Measurements from ENCODE around the gene CCT2. TPM values are rescaled to one million over a fixed set of nuclear protein-coding genes. Genes with fewer than 3 reads are reported as not detected.

Gene CCT2
- polyA plus RNA-seq, 1 donor from 2014 or later, result 458 TPM

DNA sequence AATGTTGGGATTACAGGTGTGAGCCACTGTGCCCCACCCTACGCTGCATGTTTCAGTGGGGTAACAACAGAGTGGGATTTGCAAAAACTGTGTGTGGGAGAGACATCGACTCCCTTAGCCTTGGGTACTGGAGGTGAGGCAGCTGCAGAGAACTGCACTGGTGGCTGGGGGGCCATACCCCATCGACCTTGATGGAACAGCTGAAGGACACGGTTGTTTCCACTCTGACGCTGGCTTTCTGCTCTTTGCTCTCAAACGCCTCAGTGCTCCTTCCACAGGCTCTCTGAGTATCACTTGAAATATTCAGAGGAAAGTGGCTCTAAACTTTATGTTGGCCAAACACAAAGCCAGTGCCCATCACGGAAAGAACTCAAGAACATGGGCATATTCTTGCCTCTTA, 56.3 kb downstream of the CCT2 start:
- no peaks in the 10 kb centered on the region for H3K9me2 ChIP-seq (ENCODE audit: insufficient read depth, low read length)
- no peaks in the 10 kb centered on the region for H3K27me3 ChIP-seq (ENCODE audit: insufficient read depth, low read depth, low read length)
- H3K4me3 ChIP-seq (ENCODE audit: low read length), result no peak overlapping the region
- no peaks in the 10 kb centered on the region for H3K9me3 ChIP-seq (ENCODE audit: low read length)
- no peaks in the 10 kb centered on the region for H3K79me2 ChIP-seq (replicated peaks; ENCODE audit: insufficient read depth, low read length)
- no peaks in the 10 kb centered on the region for H4K20me1 ChIP-seq (ENCODE audit: insufficient read depth)
- no peak overlapping the region for H3K27ac ChIP-seq (ENCODE audit: low read length)
- H3K36me3 ChIP-seq (ENCODE audit: insufficient read depth, low read length), result no peaks in the 10 kb centered on the region
- no peak overlapping the region for H3K9ac ChIP-seq (ENCODE audit: low read length)
- H3K4me2 ChIP-seq (ENCODE audit: low read length), result no peak overlapping the region
- no peak overlapping the region for H2AFZ ChIP-seq (ENCODE audit: low read depth, low read length)
- H3F3A ChIP-seq (ENCODE audit: insufficient read depth, low read length, poor library complexity, severe bottlenecking), result no peaks in the 10 kb centered on the region
- no peak for TF ChIP-seq MXI1 (conservative IDR thresholded peaks at IDR 0.05; ENCODE audit: poor library complexity, severe bottlenecking)

- no peaks in the 10 kb centered on the region for H3K36me3 ChIP-seq (ENCODE audit: insufficient read depth, low read length)
- no peak overlapping the region for H3K4me3 ChIP-seq (ENCODE audit: low read length)
- no peaks in the 10 kb centered on the region for H3F3A ChIP-seq (ENCODE audit: insufficient read depth, low read length, poor library complexity, severe bottlenecking)
- no peaks in the 10 kb centered on the region for H3K9me2 ChIP-seq (ENCODE audit: insufficient read depth, low read length)
- no peaks in the 10 kb centered on the region for H3K79me2 ChIP-seq (replicated peaks; ENCODE audit: insufficient read depth, low read length)
- H2AFZ ChIP-seq (ENCODE audit: low read depth, low read length), result no peak overlapping the region
- no peaks in the 10 kb centered on the region for H3K27me3 ChIP-seq (ENCODE audit: insufficient read depth, low read depth, low read length)
- TF ChIP-seq REST (IDR thresholded peaks at IDR 0.05; ENCODE audit: borderline replicate concordance) (no peak), POLR2AphosphoS5 (IDR thresholded peaks at IDR 0.05) (no peak)
- H3K4me2 ChIP-seq (ENCODE audit: low read length), result no peak overlapping the region
- H3K9me3 ChIP-seq (ENCODE audit: low read length), result no peaks in the 10 kb centered on the region
- no peak overlapping the region for H3K9ac ChIP-seq (ENCODE audit: low read length)
- no peak overlapping the region for H3K27ac ChIP-seq (ENCODE audit: low read length)
- H4K20me1 ChIP-seq (ENCODE audit: insufficient read depth), result no peaks in the 10 kb centered on the region
These were observed 57.3 kb downstream of the CCT2 start for GRCh38 chr12:69642531-69642930.

DNA sequence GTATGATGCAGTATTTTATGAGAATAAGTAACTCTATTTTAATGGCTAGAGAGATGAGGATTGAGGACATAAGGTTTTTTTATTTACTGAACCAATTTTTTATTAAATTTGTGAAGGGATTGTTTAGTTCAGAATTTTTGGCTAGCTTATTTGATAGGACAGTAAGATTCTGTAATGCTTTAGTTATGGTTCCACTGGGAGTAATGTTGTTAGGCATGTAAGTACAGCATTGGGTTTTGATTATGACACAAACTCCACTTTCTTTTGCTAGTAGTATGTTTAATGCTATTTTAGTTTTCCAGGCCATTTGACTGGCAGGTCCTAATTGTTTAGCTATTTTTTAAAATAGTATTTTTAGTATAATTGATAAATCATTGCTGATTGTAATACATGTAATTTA, 59.3 kb downstream of the CCT2 start:
- Histone ChIP-seq H4K20me1 (ENCODE audit: insufficient read depth) (no peaks in the 10 kb centered on the region), H3K9ac (ENCODE audit: low read length) (no peak overlapping the region), H3K36me3 (ENCODE audit: insufficient read depth, low read length) (no peaks in the 10 kb centered on the region), H3K9me2 (ENCODE audit: insufficient read depth, low read length) (no peaks in the 10 kb centered on the region), H3K4me3 (ENCODE audit: low read length) (no peak overlapping the region), H3K4me2 (ENCODE audit: low read length) (no peak overlapping the region), H3K27ac (ENCODE audit: low read length) (no peak overlapping the region), H3K27me3 (ENCODE audit: insufficient read depth, low read depth, low read length) (no peaks in the 10 kb centered on the region), H3F3A (ENCODE audit: insufficient read depth, low read length, poor library complexity, severe bottlenecking) (no peaks in the 10 kb centered on the region), H2AFZ (ENCODE audit: low read depth, low read length) (no peak overlapping the region), H3K9me3 (ENCODE audit: low read length) (no peaks in the 10 kb centered on the region), H3K79me2 (replicated peaks; ENCODE audit: insufficient read depth, low read length) (no peaks in the 10 kb centered on the region)
- TF ChIP-seq EZH2 (IDR thresholded peaks at IDR 0.05; ENCODE audit: borderline replicate concordance, insufficient read depth, low read length, poor library complexity, severe bottlenecking), result no peak
- TF ChIP-seq, protein P1, sequence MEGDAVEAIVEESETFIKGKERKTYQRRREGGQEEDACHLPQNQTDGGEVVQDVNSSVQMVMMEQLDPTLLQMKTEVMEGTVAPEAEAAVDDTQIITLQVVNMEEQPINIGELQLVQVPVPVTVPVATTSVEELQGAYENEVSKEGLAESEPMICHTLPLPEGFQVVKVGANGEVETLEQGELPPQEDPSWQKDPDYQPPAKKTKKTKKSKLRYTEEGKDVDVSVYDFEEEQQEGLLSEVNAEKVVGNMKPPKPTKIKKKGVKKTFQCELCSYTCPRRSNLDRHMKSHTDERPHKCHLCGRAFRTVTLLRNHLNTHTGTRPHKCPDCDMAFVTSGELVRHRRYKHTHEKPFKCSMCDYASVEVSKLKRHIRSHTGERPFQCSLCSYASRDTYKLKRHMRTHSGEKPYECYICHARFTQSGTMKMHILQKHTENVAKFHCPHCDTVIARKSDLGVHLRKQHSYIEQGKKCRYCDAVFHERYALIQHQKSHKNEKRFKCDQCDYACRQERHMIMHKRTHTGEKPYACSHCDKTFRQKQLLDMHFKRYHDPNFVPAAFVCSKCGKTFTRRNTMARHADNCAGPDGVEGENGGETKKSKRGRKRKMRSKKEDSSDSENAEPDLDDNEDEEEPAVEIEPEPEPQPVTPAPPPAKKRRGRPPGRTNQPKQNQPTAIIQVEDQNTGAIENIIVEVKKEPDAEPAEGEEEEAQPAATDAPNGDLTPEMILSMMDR (IDR thresholded peaks at IDR 0.05; ENCODE audit: poor library complexity, severe bottlenecking), result no peak
- TF ChIP-seq POLR2AphosphoS5 (IDR thresholded peaks at IDR 0.05), result no peak
- no peak for TF ChIP-seq RAD21 (conservative IDR thresholded peaks at IDR 0.05)
- TF ChIP-seq MXI1 (conservative IDR thresholded peaks at IDR 0.05; ENCODE audit: poor library complexity, severe bottlenecking), result no peak
- no peak for TF ChIP-seq REST (IDR thresholded peaks at IDR 0.05; ENCODE audit: borderline replicate concordance)
- TF ChIP-seq TAF1 (IDR thresholded peaks at IDR 0.05; ENCODE audit: low read depth), result no peak
- no peak for TF ChIP-seq EP300 (conservative IDR thresholded peaks at IDR 0.05; ENCODE audit: poor library complexity, severe bottlenecking)
- TF ChIP-seq SMC3 (conservative IDR thresholded peaks at IDR 0.05; ENCODE audit: poor library complexity), result no peak

All from neural cell (in vitro differentiated cells).